HEK293T (cell line): ENCODE results near the gene PIK3AP1.

Experiments used
- ARNT ChIP-seq: fragments of 450-650 bp; IDR thresholded peaks from 2 replicates; pipeline ENCODE4 v1.6.1; 2017; ENCODE audit warnings: mild to moderate bottlenecking
- BHLHE40 ChIP-seq: fragments of 450-650 bp; IDR thresholded peaks from 2 replicates; pipeline ENCODE4 v1.6.1; 2016; ENCODE audit warnings: mild to moderate bottlenecking, moderate library complexity, borderline replicate concordance
- CTBP1 ChIP-seq: fragments of 450-650 bp; IDR thresholded peaks from 2 replicates; pipeline ENCODE4 v1.6.1; 2016; ENCODE audit warnings: borderline replicate concordance
- ELF4 ChIP-seq: fragments of 450-650 bp; IDR thresholded peaks from 2 replicates; pipeline ENCODE4 v1.6.1; 2017; ENCODE audit warnings: antibody characterized with exemption
- FOXA1 ChIP-seq: fragments of 450-650 bp; IDR thresholded peaks from 2 replicates; pipeline ENCODE4 v1.6.1; 2016; ENCODE audit warnings: mild to moderate bottlenecking
- FOXK2 ChIP-seq: fragments of 450-650 bp; IDR thresholded peaks from 2 replicates; pipeline ENCODE4 v1.6.1; 2016; ENCODE audit warnings: mild to moderate bottlenecking
- FOXM1 ChIP-seq: fragments of 450-650 bp; IDR thresholded peaks from 2 replicates; pipeline ENCODE4 v1.6.1; 2017; ENCODE audit warnings: mild to moderate bottlenecking, borderline replicate concordance
- HDGF ChIP-seq: fragments of 450-650 bp; IDR thresholded peaks from 2 replicates; pipeline ENCODE4 v1.6.1; 2017; ENCODE audit warnings: antibody characterized with exemption, borderline replicate concordance
- L3MBTL2 ChIP-seq: fragments of 450-650 bp; conservative IDR thresholded peaks from 2 replicates; pipeline ENCODE4 v1.6.1; 2016; ENCODE audit warnings: mild to moderate bottlenecking
- LEF1 ChIP-seq: fragments of 450-650 bp; IDR thresholded peaks from 2 replicates; pipeline ENCODE4 v1.6.1; 2017; ENCODE audit warnings: mild to moderate bottlenecking, borderline replicate concordance
- NFRKB ChIP-seq: fragments of 450-650 bp; IDR thresholded peaks from 2 replicates; pipeline ENCODE4 v1.6.1; 2016; ENCODE audit warnings: mild to moderate bottlenecking, moderate library complexity
- SP1 ChIP-seq: fragments of 450-650 bp; IDR thresholded peaks from 2 replicates; pipeline ENCODE4 v1.6.1; 2017
- TARDBP ChIP-seq: fragments of 450-650 bp; IDR thresholded peaks from 2 replicates; pipeline ENCODE4 v1.6.1; 2016
- ZNF384 ChIP-seq: fragments of 450-650 bp; IDR thresholded peaks from 2 replicates; pipeline ENCODE4 v1.6.1; 2016

DNA sequence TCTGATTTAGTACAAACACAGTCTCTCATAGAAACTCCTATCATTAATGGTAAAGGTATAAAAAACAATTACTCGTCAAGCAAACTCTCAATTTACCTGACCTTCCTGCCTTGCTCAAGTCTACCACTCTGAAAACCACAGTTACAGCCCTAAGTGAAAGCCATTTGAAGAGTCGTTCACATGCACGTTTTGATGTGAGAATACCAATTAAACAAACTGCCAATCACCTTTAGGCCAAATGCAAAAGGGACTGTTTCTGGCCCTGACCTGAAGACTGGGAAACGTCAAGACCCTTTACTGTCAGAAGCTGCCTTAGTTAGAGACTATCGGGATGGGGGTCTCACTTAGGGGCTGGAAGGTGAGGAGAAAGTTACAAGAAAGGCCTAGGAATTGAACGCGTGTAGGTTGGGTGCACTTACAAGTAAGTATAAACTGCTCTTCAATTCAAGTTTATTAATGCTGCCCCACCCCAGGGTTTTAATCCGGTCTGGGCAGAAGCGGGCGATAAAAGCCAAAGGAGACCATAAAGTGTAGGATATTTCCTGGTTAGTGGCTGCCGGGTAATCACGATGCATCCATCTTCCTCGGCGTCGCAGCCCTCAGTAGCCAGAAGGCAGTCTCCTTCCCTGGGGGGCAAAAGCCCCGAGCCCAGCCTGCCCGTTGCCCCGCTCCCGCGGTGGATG is 134.4 kb downstream of the PIK3AP1 start:
- TF ChIP-seq TARDBP = no peak
- no peak for TF ChIP-seq ELF4
- no peak for TF ChIP-seq ARNT
- no peak for TF ChIP-seq HDGF
- no peak for TF ChIP-seq FOXK2
- no peak for TF ChIP-seq L3MBTL2
- TF ChIP-seq FOXA1 = no peak
- TF ChIP-seq SP1 = no peak
- no peak for TF ChIP-seq NFRKB
- no peak for TF ChIP-seq CTBP1
- no peak for TF ChIP-seq ZNF384
- no peak for TF ChIP-seq FOXM1
- TF ChIP-seq LEF1 = no peak
- TF ChIP-seq BHLHE40 = no peak
